ENCODE results near the gene CELF3. TPM values are rescaled to one million over a fixed set of nuclear protein-coding genes. Genes with fewer than 3 reads are reported as not detected.
A peak's percentile ranks its signal among the peaks of the same experiment; 100 is the strongest.

Gene CELF3
- total and polyA plus RNA-seq, 9 of the 15 experiments (the other 6 are each of a cell fraction or from before 2014, with no cell fraction given): not detected

DNA sequence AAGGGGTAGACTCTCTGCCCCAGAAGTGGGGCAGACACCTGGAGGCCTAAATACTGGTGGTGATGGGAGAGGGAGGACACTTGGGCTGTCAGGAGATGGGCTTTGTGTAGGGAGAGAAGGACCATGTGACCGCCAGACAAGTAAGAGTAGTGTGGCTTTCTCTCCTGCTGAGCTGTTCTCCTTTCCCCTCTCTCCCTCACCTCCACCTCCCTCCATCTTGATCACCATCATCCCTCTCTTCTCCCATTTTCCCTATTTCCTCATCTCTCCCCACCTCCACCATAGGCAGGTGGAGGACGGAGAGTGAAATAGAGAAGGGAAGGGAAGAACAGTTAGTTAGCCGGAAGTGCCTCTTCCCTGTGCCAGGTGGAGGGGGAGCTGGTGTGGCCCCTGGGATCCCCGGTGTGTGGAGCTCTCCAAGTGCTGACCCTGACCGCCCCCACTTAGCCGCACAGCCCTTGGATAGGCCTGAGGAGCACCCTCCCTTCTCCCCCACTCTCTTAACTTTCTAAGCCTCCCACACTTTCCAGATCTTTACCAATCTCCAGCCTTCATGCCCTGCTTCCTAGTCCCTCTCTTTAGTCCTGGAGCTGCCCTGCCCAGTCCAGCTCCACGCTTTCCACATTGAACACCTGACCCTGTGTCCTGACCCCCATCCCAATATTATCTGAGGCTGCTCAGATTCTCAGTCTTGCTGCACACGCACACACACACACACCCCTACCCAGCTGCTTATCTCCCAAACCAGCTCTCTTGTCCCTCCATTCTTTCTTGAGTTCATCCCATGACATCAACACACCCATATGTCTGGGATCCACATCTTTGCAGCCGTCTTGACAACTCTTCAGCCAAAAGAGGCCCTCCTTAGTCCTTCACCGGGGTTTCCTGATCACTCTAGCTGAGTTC lies 1.5 kb downstream of the CELF3 start (continued):
- TF ChIP-seq, protein P1, sequence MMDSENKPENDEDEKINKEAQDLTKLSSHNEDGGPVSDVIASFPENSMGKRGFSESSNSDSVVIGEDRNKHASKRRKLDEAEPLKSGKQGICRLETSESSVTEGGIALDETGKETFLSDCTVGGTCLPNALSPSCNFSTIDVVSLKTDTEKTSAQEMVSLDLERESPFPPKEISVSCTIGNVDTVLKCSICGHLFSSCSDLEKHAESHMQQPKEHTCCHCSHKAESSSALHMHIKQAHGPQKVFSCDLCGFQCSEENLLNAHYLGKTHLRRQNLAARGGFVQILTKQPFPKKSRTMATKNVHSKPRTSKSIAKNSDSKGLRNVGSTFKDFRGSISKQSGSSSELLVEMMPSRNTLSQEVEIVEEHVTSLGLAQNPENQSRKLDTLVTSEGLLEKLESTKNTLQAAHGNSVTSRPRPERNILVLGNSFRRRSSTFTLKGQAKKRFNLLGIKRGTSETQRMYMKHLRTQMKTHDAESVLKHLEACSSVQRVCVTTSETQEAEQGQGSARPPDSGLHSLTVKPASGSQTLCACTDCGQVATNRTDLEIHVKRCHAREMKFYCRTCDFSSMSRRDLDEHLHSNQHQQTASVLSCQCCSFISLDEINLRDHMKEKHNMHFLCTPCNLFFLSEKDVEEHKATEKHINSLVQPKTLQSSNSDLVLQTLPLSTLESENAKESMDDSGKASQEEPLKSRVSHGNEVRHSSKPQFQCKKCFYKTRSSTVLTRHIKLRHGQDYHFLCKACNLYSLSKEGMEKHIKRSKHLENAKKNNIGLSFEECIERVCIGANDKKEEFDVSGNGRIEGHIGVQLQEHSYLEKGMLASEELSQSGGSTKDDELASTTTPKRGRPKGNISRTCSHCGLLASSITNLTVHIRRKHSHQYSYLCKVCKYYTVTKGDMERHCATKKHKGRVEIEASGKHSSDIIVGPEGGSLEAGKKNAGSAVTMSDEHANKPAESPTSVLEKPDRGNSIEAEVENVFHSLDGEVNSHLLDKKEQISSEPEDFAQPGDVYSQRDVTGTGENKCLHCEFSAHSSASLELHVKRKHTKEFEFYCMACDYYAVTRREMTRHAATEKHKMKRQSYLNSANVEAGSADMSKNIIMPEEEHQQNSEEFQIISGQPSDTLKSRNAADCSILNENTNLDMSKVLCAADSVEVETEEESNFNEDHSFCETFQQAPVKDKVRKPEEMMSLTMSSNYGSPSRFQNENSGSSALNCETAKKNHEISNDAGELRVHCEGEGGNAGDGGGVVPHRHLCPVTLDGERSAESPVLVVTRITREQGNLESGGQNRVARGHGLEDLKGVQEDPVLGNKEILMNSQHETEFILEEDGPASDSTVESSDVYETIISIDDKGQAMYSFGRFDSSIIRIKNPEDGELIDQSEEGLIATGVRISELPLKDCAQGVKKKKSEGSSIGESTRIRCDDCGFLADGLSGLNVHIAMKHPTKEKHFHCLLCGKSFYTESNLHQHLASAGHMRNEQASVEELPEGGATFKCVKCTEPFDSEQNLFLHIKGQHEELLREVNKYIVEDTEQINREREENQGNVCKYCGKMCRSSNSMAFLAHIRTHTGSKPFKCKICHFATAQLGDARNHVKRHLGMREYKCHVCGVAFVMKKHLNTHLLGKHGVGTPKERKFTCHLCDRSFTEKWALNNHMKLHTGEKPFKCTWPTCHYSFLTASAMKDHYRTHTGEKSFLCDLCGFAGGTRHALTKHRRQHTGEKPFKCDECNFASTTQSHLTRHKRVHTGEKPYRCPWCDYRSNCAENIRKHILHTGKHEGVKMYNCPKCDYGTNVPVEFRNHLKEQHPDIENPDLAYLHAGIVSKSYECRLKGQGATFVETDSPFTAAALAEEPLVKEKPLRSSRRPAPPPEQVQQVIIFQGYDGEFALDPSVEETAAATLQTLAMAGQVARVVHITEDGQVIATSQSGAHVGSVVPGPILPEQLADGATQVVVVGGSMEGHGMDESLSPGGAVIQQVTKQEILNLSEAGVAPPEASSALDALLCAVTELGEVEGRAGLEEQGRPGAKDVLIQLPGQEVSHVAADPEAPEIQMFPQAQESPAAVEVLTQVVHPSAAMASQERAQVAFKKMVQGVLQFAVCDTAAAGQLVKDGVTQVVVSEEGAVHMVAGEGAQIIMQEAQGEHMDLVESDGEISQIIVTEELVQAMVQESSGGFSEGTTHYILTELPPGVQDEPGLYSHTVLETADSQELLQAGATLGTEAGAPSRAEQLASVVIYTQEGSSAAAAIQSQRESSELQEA (IDR thresholded peaks at IDR 0.05; ENCODE audit: low read depth): no peak
- TF ChIP-seq U2AF2 (optimal IDR thresholded peaks at IDR 0.05; ENCODE audit: low read depth, low read length) (no peak), XRCC4 (IDR thresholded peaks at IDR 0.05; ENCODE audit: extremely low read depth, insufficient read depth, insufficient read length) (no peak), CEBPB (tag; IDR thresholded peaks at IDR 0.05) (no peak), MCM7 (IDR thresholded peaks at IDR 0.05) (no peak), POLR2G (IDR thresholded peaks at IDR 0.05; ENCODE audit: low read depth, low read length) (no peak), TCF3 (CRISPR knock-in tag; IDR thresholded peaks at IDR 0.05) (peak; percentile 96), ZKSCAN3 (CRISPR knock-in tag; IDR thresholded peaks at IDR 0.05) (no peak), NCOA1 (IDR thresholded peaks at IDR 0.05; ENCODE audit: low read depth) (peak; percentile 53; the same call in 1 of the 2 replicates)
- TF ChIP-seq, protein P2, sequence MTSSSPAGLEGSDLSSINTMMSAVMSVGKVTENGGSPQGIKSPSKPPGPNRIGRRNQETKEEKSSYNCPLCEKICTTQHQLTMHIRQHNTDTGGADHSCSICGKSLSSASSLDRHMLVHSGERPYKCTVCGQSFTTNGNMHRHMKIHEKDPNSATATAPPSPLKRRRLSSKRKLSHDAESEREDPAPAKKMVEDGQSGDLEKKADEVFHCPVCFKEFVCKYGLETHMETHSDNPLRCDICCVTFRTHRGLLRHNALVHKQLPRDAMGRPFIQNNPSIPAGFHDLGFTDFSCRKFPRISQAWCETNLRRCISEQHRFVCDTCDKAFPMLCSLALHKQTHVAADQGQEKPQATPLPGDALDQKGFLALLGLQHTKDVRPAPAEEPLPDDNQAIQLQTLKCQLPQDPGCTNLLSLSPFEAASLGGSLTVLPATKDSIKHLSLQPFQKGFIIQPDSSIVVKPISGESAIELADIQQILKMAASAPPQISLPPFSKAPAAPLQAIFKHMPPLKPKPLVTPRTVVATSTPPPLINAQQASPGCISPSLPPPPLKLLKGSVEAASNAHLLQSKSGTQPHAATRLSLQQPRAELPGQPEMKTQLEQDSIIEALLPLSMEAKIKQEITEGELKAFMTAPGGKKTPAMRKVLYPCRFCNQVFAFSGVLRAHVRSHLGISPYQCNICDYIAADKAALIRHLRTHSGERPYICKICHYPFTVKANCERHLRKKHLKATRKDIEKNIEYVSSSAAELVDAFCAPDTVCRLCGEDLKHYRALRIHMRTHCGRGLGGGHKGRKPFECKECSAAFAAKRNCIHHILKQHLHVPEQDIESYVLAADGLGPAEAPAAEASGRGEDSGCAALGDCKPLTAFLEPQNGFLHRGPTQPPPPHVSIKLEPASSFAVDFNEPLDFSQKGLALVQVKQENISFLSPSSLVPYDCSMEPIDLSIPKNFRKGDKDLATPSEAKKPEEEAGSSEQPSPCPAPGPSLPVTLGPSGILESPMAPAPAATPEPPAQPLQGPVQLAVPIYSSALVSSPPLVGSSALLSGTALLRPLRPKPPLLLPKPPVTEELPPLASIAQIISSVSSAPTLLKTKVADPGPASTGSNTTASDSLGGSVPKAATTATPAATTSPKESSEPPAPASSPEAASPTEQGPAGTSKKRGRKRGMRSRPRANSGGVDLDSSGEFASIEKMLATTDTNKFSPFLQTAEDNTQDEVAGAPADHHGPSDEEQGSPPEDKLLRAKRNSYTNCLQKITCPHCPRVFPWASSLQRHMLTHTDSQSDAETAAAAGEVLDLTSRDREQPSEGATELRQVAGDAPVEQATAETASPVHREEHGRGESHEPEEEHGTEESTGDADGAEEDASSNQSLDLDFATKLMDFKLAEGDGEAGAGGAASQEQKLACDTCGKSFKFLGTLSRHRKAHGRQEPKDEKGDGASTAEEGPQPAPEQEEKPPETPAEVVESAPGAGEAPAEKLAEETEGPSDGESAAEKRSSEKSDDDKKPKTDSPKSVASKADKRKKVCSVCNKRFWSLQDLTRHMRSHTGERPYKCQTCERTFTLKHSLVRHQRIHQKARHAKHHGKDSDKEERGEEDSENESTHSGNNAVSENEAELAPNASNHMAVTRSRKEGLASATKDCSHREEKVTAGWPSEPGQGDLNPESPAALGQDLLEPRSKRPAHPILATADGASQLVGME (CRISPR knock-in tag; IDR thresholded peaks at IDR 0.05): no peak
- TF ChIP-seq, protein P3, sequence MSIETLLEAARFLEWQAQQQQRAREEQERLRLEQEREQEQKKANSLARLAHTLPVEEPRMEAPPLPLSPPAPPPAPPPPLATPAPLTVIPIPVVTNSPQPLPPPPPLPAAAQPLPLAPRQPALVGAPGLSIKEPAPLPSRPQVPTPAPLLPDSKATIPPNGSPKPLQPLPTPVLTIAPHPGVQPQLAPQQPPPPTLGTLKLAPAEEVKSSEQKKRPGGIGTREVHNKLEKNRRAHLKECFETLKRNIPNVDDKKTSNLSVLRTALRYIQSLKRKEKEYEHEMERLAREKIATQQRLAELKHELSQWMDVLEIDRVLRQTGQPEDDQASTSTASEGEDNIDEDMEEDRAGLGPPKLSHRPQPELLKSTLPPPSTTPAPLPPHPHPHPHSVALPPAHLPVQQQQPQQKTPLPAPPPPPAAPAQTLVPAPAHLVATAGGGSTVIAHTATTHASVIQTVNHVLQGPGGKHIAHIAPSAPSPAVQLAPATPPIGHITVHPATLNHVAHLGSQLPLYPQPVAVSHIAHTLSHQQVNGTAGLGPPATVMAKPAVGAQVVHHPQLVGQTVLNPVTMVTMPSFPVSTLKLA (conservative IDR thresholded peaks at IDR 0.05): peak in 1 of 2 experiments; percentile 51; a peak in 1 of 4 replicates
